GM06990 (cell line): ENCODE data around the gene ANKS1A.

Experiments
- DNase-seq: peaks from one replicate; pipeline ENCODE4 v3.0.0-alpha.2; 2011; ENCODE audit not compliant: insufficient read length; ENCODE audit errors: extremely low read depth
- H3K27me3 ChIP-seq: replicated peaks from 2 replicates; pipeline ENCODE4 v1.6.0; 2011; ENCODE audit warnings: low read length; ENCODE audit not compliant: control insufficient read depth, insufficient read depth
- H3K36me3 ChIP-seq: 2 replicates; pipeline ENCODE4 v1.5.1; 2011; ENCODE audit warnings: low read length; ENCODE audit not compliant: control insufficient read depth, insufficient read depth
- H3K4me3 ChIP-seq: replicated peaks from 2 replicates; pipeline ENCODE4 v1.5.1; 2011; ENCODE audit warnings: low read depth, mild to moderate bottlenecking, control low read depth, low read length
- CTCF ChIP-seq: IDR thresholded peaks from 2 replicates; pipeline ENCODE4 v1.5.1; 2011; ENCODE audit warnings: low read length, control low read depth, mild to moderate bottlenecking, inconsistent platforms; ENCODE audit not compliant: insufficient read depth, poor library complexity, severe bottlenecking

ANKS1A gene

GRCh38 chr6:34909320-34909883, 20.3 kb downstream of the ANKS1A start:
- no peak for TF ChIP-seq CTCF
- Histone ChIP-seq H3K36me3 (no peaks in the 10 kb centered on the region), H3K4me3 (no peak overlapping the region), H3K27me3 (no peaks in the 10 kb centered on the region)
- DNase-seq, result no peak

GRCh38 chr6:34911822-34912221, 22.8 kb downstream of the ANKS1A start:
- DNase-seq, result no peak
- Histone ChIP-seq H3K4me3 (no peak overlapping the region), H3K27me3 (no peaks in the 10 kb centered on the region), H3K36me3 (no peaks in the 10 kb centered on the region)
- no peak for TF ChIP-seq CTCF

- H3K4me3 ChIP-seq, result no peak overlapping the region
- no peaks in the 10 kb centered on the region for H3K27me3 ChIP-seq
- no peak for TF ChIP-seq CTCF
- H3K36me3 ChIP-seq, result no peaks in the 10 kb centered on the region
- no peak for DNase-seq
Observed at GRCh38 chr6:34912715-34913464, 23.8 kb downstream of the ANKS1A start.

- DNase-seq, result no peak
Observed at GRCh38 chr6:34914358-34914757, 25.3 kb downstream of the ANKS1A start.

GRCh38 chr6:34916348-34916967, 27.4 kb downstream of the ANKS1A start:
- Histone ChIP-seq H3K27me3 (no peaks in the 10 kb centered on the region), H3K4me3 (no peak overlapping the region), H3K36me3 (no peaks in the 10 kb centered on the region)
- no peak for DNase-seq
- no peak for TF ChIP-seq CTCF

More at GRCh38 chr6:34914358-34914757, 25.3 kb downstream of the ANKS1A start:
- TF ChIP-seq CTCF, result no peak
- H3K36me3 ChIP-seq, result no peaks in the 10 kb centered on the region
- H3K4me3 ChIP-seq, result no peak overlapping the region
- H3K27me3 ChIP-seq, result no peaks in the 10 kb centered on the region
